Breast epithelium (tissue), 3 donors: ENCODE results near the gene FNDC5.

ENCODE experiments used
- CTCF ChIP-seq, 3 donors: fragments of 450-650 bp; IDR thresholded peaks; one replicate each; pipeline ENCODE4 v1.5.1; 2016 to 2017; ENCODE audit warnings: antibody characterized with exemption in 3 of 3, mild to moderate bottlenecking in 3 of 3, moderate library complexity in 3 of 3
- POLR2AphosphoS5 ChIP-seq, 3 donors: sonication (generic); formaldehyde crosslinking; IDR thresholded peaks; one replicate each; pipeline ENCODE4 v1.6.1; 2017; ENCODE audit warnings: antibody characterized with exemption in 3 of 3

GRCh38 chr1:32869923-32870614 lies 643 bp downstream of the FNDC5 start:
- TF ChIP-seq CTCF (IDR thresholded peaks at IDR 0.05), result no peak
- TF ChIP-seq POLR2AphosphoS5 (IDR thresholded peaks at IDR 0.05), result no peak
